CD4-positive, alpha-beta T cell treated with Interleukin-10 for 1 hour (primary cell): ENCODE measurements around the gene INSL6.
A peak's percentile ranks its signal among the peaks of the same experiment; 100 is the strongest.
"Not testable (repeated sequence)": the region's sequence is repeated elsewhere in the genome, so short reads cannot be mapped to it uniquely, and the experiment has no call there.

Source experiments
- DNase-seq: peaks from one replicate; pipeline ENCODE4 v3.0.0-alpha.2; 2020

INSL6 gene, protein sequence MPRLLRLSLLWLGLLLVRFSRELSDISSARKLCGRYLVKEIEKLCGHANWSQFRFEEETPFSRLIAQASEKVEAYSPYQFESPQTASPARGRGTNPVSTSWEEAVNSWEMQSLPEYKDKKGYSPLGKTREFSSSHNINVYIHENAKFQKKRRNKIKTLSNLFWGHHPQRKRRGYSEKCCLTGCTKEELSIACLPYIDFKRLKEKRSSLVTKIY

DNA sequence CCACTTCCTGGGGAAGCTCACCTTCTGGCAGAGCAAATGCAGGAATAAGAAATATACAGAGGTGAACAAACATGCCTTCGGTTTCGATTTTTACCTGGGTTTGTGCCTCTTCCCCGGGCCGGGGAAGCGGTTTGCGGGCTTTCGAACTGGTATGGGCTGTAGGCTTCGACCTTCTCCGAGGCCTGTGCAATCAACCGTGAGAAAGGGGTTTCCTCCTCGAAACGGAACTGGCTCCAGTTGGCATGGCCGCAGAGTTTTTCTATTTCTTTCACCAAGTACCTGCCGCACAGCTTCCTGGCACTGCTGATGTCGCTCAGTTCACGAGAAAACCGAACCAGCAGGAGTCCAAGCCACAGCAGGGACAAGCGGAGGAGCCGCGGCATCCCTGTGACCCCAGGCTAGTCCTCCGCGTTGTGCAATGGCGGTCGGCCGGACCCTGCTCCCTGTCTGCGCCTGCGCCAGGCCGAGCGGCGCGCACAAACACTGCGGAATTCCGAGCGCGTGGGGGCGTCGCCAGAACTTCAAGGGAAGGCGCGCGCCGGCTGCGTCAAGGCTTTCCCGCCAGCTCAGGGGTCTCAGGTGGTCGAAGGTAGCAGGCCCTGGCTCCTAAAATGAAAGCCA, at the start of gene INSL6:
TSS of gene INSL6 (minus strand) at position 420 of the 621 bp plus-strand sequence. CDS start at position 383, 37 bp downstream.
- no peak for DNase-seq

DNA sequence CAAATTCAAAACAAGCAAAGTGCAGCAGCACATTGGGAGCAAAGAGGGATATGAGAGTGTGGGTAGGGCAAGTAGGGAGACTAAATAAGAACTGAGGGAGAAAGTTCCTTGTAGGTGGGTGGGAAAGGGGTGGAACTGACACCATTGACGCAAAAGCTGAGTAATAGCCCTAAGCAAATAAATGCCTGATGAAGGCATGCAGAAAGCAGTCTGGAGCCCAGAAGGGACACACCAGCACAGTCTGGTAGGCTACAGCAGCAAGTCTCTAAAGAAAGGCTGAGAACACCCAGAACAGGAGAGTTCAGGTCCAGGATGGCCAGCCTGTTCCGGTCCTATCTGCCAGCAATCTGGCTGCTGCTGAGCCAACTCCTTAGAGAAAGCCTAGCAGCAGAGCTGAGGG, 45.8 kb upstream of the INSL6 start, which contains the start of gene INSL4:
TSS of gene INSL4 (plus strand) at position 208 of the 400 bp plus-strand sequence. CDS start at position 313, 105 bp downstream.
- DNase-seq, result no peak

DNA sequence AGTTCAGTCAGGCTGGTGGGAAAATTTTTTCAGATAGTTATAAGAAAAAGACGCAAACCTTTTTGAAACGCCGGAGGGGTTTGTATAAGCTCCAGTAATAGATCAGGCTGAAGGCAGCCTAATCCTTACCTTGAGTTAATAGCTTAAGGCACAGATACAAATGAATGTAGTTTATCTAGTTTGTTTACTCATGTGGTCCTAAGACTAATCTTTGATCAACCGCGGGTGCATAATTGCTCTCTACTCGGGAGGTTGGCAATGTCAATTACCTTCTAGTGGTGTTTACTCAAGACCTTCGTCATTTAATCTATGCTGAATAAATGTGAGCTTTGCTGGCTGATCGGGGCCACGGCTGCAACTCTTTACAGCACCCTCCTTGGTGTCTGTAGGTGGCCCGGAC, 45.1 kb upstream of the INSL6 start:
- no peak for DNase-seq

DNA sequence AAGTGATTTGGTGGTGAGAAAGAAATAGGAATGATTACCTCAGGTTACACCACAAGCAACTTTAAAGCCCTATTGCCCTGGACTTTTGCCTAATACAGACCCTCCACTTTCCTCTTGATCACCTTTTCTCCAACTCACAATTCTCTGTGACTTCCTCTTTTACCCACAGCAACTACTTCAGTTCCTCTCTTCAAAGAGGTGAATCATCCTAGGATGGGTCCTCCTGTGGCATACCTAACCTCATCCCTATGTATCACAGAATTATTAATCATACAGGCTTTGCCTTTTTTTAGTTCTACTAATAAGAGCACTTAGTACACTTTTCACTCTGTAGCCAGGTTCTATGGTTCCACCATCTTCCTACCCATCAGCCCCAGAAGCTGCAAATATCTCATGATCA, 19.6 kb upstream of the INSL6 start:
- no peak for DNase-seq

DNA sequence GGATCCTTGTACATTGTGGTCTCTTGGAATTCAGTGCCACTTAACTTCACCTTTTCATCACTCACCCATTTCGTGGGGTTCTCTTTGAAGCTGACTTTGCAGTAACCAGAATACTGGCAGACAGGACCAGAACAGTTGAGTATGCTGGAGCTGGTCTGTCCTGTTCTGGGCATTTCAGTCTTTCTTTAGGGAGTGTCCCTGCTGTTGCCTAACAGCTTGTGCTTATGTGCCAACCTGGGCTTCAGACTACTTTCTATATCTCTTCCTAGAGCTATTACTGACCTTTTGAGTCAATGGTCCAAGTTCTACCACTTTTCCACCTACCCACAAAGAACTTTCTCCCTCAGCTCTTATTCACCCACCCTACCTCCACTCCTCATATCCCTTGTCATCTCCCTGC, 10.0 kb upstream of the INSL6 start:
- no peak for DNase-seq

DNA sequence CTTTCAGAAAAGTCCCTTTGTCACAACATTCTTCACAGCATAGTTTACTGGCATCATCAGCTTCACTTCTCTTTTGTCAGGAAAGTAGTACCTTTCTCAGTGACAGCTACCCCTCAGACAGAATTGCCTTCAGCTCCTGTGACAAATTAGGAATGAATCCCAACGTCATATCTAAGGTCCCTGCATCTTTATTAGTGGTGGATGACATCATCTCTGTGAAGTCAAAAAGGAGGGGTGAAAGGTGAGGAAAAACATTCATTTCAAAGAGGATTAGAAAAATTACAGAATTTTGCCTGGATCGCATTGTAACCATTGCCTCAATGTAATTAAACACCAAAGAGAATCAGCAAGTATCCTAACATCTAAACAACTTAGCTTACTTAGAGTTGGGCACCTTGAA, 7.9 kb upstream of the INSL6 start:
- no peak for DNase-seq

DNA sequence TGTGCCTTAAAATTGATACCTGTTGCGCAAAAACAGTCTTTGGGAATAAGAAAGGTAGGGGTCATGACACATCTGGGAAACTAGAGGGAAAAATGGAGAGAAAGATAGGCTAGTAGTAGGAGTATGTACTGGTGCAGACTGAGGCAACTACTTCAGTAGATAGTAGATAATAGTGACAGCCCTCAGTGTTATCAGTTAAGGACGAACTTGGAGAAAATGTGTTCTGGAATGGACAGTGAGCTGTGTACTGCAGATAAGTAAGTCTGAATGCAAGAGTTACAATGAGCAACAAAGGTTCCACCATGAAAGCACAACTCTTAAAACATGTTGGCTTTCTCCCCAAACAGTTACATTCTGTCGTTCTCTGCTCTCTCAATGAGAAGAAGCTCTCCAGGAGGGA, 6.5 kb upstream of the INSL6 start:
- DNase-seq, result no peak

DNA sequence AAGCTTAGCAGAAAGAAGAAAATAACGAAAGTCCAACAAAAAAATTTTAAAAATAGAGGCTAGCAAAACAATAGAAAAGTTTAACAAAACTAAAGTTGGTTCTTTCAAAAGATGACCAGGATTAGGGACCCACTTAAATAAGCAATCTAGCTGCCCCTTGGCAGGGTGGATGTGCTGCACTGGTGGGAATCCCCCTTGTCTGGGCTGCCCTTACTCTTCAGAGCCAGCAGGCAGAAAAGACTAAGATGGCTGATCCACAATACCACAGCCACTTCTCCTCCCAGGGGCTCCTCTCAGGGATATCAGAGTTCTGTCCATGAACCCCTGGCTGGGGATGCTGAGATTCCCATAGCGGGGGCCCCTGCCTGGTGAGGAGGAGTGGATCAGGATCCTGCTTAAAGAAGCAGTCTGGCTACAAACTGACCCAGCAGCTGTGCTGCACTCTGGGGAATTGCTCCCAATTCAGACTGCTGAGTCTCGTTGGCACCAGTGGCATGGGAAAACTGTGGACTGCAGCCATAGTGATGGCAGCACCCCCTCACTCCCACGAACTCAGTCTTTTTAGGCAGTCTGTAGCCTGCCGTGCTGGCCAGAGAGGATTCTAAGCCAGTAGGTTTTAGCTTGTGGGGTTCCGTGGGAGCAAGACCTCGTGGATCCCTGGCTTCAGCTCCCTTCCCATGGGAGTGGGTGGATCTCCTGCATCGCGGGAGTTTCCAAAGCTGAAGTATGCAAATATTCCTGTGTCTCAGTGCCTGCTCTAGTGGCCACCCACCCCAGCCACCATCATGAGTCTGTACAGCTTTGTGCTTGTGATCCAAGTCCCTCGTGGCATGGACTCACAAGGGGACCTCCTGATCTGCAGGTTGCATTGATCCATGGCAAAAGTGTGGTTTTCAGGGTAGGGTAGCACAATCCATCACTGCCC, 2.9 kb upstream of the INSL6 start:
- DNase-seq, result no peak

DNA sequence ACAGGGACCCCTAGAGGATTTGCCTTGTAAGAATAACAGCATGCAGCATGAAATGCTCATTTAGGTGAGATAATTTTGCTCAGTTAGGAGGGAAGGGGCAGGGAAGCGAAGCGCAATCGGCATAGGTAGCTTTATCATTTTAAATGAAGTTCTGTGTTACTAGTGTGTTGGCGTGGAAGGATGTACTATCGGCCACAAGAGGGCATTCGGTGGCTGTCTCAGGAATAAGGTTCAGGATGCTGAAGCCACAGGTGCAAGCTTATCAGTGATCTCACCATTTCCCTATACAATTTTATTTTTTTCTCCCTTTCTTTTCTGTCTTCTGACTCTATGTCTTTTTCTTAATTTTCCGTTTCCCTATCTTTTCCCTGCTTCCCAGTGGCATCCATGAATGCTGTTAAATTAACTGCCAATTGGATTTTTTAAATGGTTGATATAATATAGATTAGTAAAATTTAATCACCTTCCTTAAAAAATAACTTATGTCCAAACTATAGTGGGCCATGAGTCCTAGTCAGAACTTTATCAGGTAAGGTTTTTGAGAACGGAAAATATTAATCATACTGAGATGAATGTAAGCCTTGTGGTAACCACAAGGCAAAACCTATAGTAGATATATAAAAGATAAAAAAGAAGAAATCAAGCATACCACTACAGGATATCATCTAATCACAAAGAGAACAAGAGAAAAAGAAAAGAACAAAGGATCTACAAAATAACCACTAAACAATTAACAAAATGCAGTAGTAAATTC, 1.2 kb upstream of the INSL6 start:
- DNase-seq, result peak; percentile 78

DNA sequence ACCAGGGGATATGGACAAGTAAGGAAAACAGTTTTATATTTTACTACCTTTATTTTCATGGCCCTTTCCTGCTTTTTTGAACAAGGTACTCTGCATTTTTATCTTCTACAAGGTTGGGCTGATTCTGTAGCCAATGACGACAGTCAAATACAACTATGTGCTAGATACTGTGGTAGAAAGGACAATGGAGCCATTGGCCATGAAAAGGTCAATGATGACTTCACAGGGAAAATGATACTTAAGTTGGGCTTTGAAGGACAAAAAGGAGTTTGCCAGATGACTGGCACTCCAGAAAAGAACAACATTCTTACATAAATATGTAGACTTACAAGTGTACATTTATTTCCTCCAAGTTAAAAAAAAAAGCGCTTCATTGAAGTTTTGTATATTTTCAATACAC, 663 bp downstream of the INSL6 start:
- no peak for DNase-seq

DNA sequence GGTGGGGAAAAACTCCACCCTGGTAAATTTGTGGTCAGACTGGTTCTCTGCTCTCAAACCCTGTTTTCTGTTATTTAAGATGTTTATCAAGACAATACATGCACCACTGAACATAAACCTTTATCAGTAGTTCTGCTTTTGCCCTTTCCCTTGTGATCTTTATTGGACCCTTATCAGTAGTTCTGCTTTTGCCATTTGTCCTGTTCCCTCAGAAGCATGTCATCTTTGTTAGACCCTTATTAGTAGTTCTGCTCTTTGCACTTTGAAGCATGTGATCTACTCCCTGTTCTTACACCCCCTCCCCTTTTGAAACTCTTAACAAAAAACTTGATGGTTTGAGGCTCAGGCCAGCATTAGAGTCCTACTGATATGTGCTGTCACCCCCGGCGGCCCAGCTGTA, 4.8 kb downstream of the INSL6 start:
- DNase-seq, result not testable (repeated sequence)

DNA sequence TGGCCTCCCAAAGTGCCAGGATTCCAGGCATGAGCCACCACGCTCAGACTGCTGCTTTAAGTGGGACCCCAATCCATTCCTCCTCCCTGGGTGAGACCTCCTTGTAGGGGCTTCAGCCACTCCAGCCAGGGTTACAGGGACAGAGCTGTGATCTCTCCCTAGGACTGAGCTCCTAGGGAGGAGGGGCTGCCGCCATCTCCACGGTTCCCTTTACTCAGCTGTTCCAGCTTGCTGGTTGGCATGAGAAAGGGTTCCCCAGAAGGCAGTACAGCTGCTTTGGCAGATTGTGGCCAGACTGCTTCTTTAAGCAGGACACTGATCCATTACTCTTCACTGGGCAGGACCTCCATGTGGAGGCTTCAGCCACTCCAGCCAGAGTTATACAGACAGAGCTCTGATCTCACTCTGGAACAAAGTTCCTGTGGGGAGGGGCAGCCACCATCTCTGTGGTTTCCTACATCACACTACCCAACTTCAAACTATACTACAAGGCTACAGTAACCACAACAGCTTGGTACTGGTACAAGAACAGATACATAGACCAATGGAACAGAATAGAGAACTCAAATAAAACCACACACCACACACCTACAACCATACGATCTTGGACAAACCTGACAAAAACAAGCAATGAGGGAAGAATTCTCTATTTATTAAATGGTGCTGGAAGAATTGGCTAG, 7.2 kb downstream of the INSL6 start:
- peak; percentile 30 for DNase-seq

DNA sequence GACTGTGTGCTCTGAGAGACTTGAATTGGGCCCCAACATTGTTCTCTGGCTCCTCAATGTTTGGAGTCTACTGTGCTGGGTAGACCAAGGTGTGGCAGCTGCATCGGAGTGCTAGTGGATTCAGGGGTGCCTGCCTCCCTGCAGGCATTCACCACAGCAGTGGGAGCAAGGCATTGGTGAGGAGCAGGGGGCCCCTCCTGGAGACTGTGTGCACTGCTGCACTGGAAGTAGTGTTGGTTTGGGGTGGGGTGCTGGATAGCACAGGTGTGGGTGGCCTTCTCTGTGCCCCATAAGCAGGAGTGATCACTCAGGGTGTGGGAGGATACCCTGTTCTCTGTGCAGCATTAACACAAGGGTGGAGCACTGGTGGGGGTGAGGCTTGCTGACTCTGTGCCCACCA, 39.2 kb downstream of the INSL6 start:
- DNase-seq, result no peak

DNA sequence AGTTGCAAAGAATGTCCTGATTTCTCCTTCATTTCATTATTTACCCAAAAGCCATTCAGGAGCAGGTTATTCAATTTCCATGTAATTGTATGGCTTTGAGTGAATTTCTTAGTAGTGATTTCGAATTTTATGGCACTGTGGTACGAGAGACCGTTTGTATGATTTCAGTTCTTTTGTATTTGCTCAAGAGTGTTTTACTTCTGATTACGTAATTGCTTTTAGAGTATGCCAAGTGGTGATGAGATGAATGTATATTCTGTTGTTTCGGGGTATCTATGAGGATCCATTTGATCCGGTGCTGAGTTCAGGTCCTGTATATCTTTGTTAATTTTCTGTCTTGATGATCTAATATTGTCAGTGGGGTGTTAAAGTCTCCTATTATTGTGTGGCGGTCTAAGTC, 41.2 kb downstream of the INSL6 start:
- no peak for DNase-seq

DNA sequence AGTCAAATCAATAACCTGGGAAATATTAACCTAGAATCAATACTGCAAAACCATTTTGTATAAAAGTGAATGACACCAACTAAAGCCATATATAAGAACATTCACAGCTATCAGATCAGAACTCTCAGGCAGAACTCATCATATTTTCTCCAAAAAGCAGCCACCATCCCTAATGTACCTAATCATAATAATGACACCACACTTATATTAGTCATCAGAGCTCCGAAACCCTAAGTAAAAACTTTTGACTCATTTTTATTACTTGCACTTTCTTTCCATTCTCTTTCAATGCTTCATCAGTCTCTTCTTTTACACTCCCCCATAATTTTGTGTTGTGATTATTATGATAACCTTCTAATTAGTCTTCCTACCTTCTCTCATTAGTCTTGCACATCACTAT, 45.3 kb downstream of the INSL6 start:
- DNase-seq, result no peak

DNA sequence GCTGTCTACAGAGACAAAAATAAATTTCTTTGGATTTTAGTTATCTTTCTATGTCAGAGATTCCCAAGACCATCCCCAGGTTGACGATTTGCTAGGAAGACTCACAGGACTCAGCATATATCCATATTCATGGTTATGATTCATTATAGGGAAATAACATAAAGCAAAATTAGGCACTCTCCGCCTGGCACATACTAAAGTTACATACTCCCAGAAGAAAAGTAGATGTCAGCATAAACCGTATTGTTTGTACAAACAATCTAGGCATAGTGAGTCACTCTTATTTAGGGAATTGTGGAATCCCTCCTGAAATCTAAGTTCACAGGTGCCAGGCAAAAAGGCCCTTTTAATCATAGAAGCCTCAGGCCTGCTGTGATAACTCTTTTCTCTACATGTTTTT, 62.9 kb downstream of the INSL6 start:
- DNase-seq, result no peak

DNA sequence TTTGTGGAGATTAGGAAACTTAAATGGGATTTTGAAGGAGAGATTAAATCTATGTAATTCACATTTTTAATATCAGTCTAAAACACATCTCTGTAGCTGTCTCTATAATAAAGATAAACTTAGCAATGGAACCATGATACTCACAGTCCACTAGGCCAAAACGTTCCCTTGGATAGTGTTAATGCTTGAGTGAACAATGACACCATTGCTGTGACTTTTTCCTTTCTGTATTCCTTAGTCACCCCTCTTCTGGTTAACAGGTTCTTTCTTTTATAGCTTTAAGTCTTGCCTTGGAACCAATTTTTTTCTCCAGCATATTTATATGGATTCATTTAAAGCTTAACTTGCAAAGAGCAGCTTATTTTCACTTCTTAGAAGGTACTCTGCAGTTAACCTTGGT, 63.3 kb downstream of the INSL6 start:
- DNase-seq, result no peak

DNA sequence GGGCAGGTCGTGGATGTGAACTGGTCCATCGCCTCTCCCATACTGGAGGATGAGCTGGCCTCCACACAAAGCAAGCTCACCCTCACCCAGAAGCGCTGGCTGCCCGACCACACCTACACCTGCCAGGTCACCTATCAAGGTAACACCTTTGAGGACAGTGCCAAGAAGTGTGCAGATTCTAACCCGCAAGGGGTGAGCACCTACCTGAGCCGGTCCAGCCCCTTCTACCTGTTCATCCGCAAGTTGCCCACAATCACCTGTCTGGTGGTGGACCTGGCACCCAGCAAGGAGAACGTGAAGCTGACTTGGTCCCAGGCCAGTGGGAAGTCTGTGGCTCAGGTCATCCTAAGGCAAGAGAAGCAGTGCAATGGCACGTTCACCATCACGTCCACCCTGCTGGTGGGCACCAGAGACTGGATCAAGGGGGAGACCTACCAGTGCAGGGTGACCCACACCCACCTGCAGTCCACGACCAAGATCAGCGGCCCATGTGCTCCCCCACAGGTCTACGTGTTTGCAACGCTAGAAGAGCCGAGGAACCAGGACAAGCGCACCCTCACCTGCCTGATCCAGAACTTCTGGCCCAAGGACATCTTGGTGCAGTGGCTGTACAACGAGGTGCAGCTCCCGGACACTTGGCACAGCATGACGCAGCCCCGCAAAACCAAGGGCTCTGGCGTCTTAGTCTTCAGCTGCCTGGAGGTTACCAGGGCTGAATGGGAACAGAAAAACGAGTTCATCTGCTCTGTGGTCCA, 71.3 kb downstream of the INSL6 start:
- DNase-seq, result no peak
